ENCODE data around the gene NEK8.

Gene NEK8

DNA sequence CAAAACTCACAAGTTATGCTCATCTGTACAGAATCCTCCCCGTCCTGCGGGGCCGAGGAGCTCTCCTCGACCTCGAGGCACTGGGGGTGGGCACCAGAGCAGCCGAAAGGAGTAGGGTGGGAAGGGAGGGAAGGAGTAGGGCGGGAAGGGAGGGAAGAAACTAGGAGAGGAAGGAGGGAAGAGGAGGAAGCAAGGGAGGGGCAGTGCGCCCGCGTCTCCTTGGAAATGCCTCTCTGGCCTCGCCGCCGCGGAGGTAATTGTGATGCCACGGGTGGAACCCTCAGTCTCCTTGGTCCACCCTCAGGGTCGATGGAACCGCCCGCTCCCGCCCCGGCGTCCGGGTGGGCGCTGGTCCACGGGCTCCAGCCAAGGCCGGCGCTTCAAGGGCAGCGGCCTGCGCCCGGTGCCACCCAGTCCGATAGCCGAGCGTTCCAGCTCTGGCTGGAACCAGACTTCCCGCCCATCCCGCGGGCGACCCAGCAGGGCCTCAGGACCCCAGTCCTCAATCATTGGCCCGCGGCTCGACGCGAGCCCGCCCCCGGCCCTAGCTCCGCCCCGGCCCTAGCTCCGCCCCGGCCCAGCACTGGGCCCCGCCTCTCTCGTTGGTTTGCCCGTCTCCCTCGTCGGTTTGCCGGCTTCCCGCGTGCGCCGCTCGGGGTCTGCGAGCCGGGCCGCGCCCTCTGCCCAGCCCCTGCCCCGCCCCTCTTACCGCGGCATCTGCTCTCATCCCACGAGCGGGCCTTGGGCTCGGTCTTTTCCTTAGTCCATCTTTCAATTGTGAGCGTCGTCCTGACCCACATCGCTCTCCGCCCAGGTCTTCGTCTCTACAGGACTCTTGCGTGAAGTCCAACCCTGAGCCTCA lies 17.5 kb upstream of the NEK8 start:
- peak overlapping the region; percentile 58 for H3K4me3 ChIP-seq (ENCODE audit: extremely low read depth, insufficient read depth, low read length, poor library complexity, severe bottlenecking)
- peaks cover 13% of the 10 kb centered on the region for H3K4me1 ChIP-seq (ENCODE audit: control insufficient read depth, insufficient read depth, low read length, poor library complexity, severe bottlenecking)
- no peaks in the 10 kb centered on the region for H3K9me3 ChIP-seq (ENCODE audit: control insufficient read depth, low read length)
- peak overlapping the region; percentile 92 for H3K27ac ChIP-seq (ENCODE audit: low read depth, low read length, severe bottlenecking)
- H3K36me3 ChIP-seq (ENCODE audit: control insufficient read depth, insufficient read depth, low read length) = peaks cover 39% of the 10 kb centered on the region
- WGBS, 2 experiments (ENCODE audit: insufficient coverage in 2 of 2) = 0% methylated on average over 66 to 67 of the region's 74 CpGs

- 0 to 1% methylated on average over 17 to 20 of the region's 20 CpGs for WGBS, 2 experiments (ENCODE audit: insufficient coverage in 2 of 2)
- H3K4me1 ChIP-seq (ENCODE audit: control insufficient read depth, insufficient read depth, low read length, poor library complexity, severe bottlenecking) = peaks cover 13% of the 10 kb centered on the region
Observed at GRCh38 chr17:28711723-28712031, 16.9 kb upstream of the NEK8 start, which contains the start of gene PROCA1. TSS of gene PROCA1 (minus strand) at chr17:28711888. CDS start at chr17:28711660, 228 bp downstream.

DNA sequence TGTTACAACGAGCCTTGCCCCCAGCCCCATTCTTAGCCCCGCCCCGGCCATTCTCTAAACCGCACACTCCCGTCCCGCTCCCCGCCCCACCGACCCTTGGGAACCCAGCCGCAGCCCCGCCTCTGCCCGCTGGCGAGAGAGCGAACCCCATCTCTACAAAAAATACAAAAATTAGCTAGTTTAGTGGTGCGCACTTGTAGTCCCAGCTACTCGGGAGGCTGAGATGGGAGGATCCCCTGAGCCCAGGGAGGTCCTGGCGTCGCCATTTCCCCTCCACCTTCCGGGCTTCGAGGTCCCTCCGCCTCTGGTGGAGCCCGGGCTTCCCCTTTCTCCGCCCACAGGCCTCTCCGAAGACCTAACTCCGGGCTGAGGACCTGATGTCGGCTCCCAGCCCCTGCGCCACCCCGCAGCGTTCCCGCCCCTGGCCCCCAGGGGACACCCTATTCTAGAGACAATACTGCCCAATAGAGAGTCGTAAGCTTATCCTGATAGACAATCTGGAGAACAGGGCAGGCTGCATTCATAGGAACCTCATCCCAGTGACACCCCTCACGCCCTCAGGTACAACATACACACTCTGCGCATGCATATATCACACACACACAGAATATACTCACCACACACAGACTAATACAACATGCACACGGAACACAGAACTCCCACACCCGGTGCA lies 16.4 kb upstream of the NEK8 start:
- peak overlapping the region; percentile 58 for H3K4me3 ChIP-seq (ENCODE audit: extremely low read depth, insufficient read depth, low read length, poor library complexity, severe bottlenecking)
- peak overlapping the region; percentile 92 for H3K27ac ChIP-seq (ENCODE audit: low read depth, low read length, severe bottlenecking)
- no peaks in the 10 kb centered on the region for H3K9me3 ChIP-seq (ENCODE audit: control insufficient read depth, low read length)
- 16 to 17% methylated on average over 24 to 26 of the region's 34 CpGs for WGBS, 2 experiments (ENCODE audit: insufficient coverage in 2 of 2)
- peaks cover 13% of the 10 kb centered on the region for H3K4me1 ChIP-seq (ENCODE audit: control insufficient read depth, insufficient read depth, low read length, poor library complexity, severe bottlenecking)
- peaks cover 36% of the 10 kb centered on the region for H3K36me3 ChIP-seq (ENCODE audit: control insufficient read depth, insufficient read depth, low read length)

More at GRCh38 chr17:28711723-28712031, 16.9 kb upstream of the NEK8 start, which contains the start of gene PROCA1:
- H3K36me3 ChIP-seq (ENCODE audit: control insufficient read depth, insufficient read depth, low read length) = peaks cover 36% of the 10 kb centered on the region
- peak within 1 kb of the TSS; percentile 92 for H3K27ac ChIP-seq (ENCODE audit: low read depth, low read length, severe bottlenecking)
- H3K4me3 ChIP-seq (ENCODE audit: extremely low read depth, insufficient read depth, low read length, poor library complexity, severe bottlenecking) = peak within 1 kb of the TSS; percentile 58
- H3K9me3 ChIP-seq (ENCODE audit: control insufficient read depth, low read length) = no peaks in the 10 kb centered on the region

DNA sequence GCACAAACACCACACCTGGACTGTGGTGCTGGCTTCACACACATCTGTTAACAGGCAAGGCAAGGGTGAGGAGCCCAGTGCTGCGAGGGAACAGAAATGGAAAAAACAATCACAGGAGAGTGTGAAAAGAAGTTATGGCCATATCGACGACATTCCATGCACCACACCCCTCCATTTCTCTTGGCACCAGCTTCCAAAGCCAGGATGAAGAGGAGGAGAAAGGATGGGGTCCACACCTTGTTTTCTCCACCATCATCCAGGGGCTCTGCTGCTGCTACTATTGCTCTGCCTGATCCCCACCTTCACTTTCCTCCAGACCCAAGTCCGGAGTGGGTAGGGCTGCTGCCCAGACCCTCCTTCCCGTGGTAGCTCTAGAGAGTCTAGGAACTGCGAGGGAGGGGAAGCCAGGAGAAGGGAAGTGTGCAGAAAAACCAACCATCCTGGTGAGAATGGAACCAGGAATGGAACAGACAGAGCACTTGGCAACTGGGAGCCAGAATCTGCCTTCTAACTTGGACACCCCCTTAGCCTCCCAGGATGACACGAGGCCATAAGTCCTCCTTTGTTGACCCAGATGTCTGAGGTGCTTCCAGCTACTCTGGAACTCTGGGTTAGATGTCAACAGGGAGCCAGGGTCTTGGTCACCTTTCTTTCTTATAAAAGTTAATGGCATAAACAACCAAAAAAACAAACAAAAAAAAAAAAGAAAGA lies 15.7 kb upstream of the NEK8 start:
- H3K4me3 ChIP-seq (ENCODE audit: extremely low read depth, insufficient read depth, low read length, poor library complexity, severe bottlenecking) = peak overlapping the region; percentile 58
- H3K9me3 ChIP-seq (ENCODE audit: control insufficient read depth, low read length) = no peaks in the 10 kb centered on the region
- WGBS, 2 experiments (ENCODE audit: insufficient coverage in 2 of 2) = 74 to 76% methylated on average over 3 to 4 of the region's 7 CpGs
- peaks cover 36% of the 10 kb centered on the region for H3K36me3 ChIP-seq (ENCODE audit: control insufficient read depth, insufficient read depth, low read length)
- H3K4me1 ChIP-seq (ENCODE audit: control insufficient read depth, insufficient read depth, low read length, poor library complexity, severe bottlenecking) = peaks cover 13% of the 10 kb centered on the region
- H3K27ac ChIP-seq (ENCODE audit: low read depth, low read length, severe bottlenecking) = peak overlapping the region; percentile 92

- no peak overlapping the region for H3K4me3 ChIP-seq (ENCODE audit: extremely low read depth, insufficient read depth, low read length, poor library complexity, severe bottlenecking)
- WGBS, 2 experiments (ENCODE audit: insufficient coverage in 2 of 2) = 100% methylated on average over 2 of the region's 3 CpGs
- H3K27ac ChIP-seq (ENCODE audit: low read depth, low read length, severe bottlenecking) = no peak overlapping the region
- H3K36me3 ChIP-seq (ENCODE audit: control insufficient read depth, insufficient read depth, low read length) = peaks cover 32% of the 10 kb centered on the region
- no peaks in the 10 kb centered on the region for H3K9me3 ChIP-seq (ENCODE audit: control insufficient read depth, low read length)
- peaks cover 13% of the 10 kb centered on the region for H3K4me1 ChIP-seq (ENCODE audit: control insufficient read depth, insufficient read depth, low read length, poor library complexity, severe bottlenecking)
Observed at GRCh38 chr17:28714281-28714680, 14.3 kb upstream of the NEK8 start.

DNA sequence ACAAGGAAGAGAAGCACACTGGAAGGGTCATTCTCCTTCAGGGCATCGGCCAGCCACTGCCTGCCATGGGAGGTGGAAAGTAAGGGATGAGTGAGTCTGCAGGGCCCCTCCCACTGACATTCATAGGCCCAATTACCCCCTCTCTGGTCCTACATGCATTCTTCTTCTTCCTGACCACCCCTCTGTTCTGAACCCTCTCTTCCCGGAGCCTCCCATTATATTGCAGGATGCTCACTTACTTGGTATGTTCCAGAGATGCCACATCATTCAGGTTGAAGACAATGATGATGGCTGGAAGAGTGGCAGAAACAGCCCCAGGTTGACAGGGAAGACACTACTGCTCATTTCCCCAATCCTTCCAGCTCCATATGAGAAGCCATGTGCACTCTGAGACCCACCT lies 13.4 kb upstream of the NEK8 start:
- WGBS, 2 experiments (ENCODE audit: insufficient coverage in 2 of 2) = 83% methylated on average over 1 of the region's 2 CpGs; no CpG with 5 or more reads in 1 of the 2 experiments
- Histone ChIP-seq H3K36me3 (ENCODE audit: control insufficient read depth, insufficient read depth, low read length) (peaks cover 27% of the 10 kb centered on the region), H3K9me3 (ENCODE audit: control insufficient read depth, low read length) (no peaks in the 10 kb centered on the region), H3K4me1 (ENCODE audit: control insufficient read depth, insufficient read depth, low read length, poor library complexity, severe bottlenecking) (peaks cover 13% of the 10 kb centered on the region), H3K4me3 (ENCODE audit: extremely low read depth, insufficient read depth, low read length, poor library complexity, severe bottlenecking) (no peak overlapping the region), H3K27ac (ENCODE audit: low read depth, low read length, severe bottlenecking) (no peak overlapping the region)

- peak overlapping the region; percentile 93 for H3K4me3 ChIP-seq (ENCODE audit: extremely low read depth, insufficient read depth, low read length, poor library complexity, severe bottlenecking)
- H3K4me1 ChIP-seq (ENCODE audit: control insufficient read depth, insufficient read depth, low read length, poor library complexity, severe bottlenecking) = peaks cover 13% of the 10 kb centered on the region
- 0% methylated on average over 41 to 55 of the region's 63 CpGs for WGBS, 2 experiments (ENCODE audit: insufficient coverage in 2 of 2)
- no peaks in the 10 kb centered on the region for H3K9me3 ChIP-seq (ENCODE audit: control insufficient read depth, low read length)
- H3K27ac ChIP-seq (ENCODE audit: low read depth, low read length, severe bottlenecking) = peak overlapping the region; percentile 97
- H3K36me3 ChIP-seq (ENCODE audit: control insufficient read depth, insufficient read depth, low read length) = peaks cover 44% of the 10 kb centered on the region
Observed at GRCh38 chr17:28716740-28717577, 11.6 kb upstream of the NEK8 start.

- Histone ChIP-seq H3K9me3 (ENCODE audit: control insufficient read depth, low read length) (no peaks in the 10 kb centered on the region), H3K4me3 (ENCODE audit: extremely low read depth, insufficient read depth, low read length, poor library complexity, severe bottlenecking) (peak within 1 kb of the TSS; percentile 93), H3K27ac (ENCODE audit: low read depth, low read length, severe bottlenecking) (peak within 1 kb of the TSS; percentile 97), H3K4me1 (ENCODE audit: control insufficient read depth, insufficient read depth, low read length, poor library complexity, severe bottlenecking) (peaks cover 17% of the 10 kb centered on the region), H3K36me3 (ENCODE audit: control insufficient read depth, insufficient read depth, low read length) (peaks cover 52% of the 10 kb centered on the region)
- 0 to 1% methylated on average over 37 to 40 of the region's 60 CpGs for WGBS, 2 experiments (ENCODE audit: insufficient coverage in 2 of 2)
Observed at GRCh38 chr17:28717578-28718332, 10.8 kb upstream of the NEK8 start, which contains the start of gene RAB34. TSS of gene RAB34 (minus strand) at chr17:28717868. CDS start at chr17:28717266, 602 bp downstream.

- no peaks in the 10 kb centered on the region for H3K9me3 ChIP-seq (ENCODE audit: control insufficient read depth, low read length)
- peak overlapping the region; percentile 97 for H3K27ac ChIP-seq (ENCODE audit: low read depth, low read length, severe bottlenecking)
- peak overlapping the region; percentile 93 for H3K4me3 ChIP-seq (ENCODE audit: extremely low read depth, insufficient read depth, low read length, poor library complexity, severe bottlenecking)
- H3K4me1 ChIP-seq (ENCODE audit: control insufficient read depth, insufficient read depth, low read length, poor library complexity, severe bottlenecking) = peaks cover 21% of the 10 kb centered on the region
- H3K36me3 ChIP-seq (ENCODE audit: control insufficient read depth, insufficient read depth, low read length) = peaks cover 59% of the 10 kb centered on the region
- WGBS, 2 experiments (ENCODE audit: insufficient coverage in 2 of 2) = 4 to 8% methylated on average over 14 to 15 of the region's 18 CpGs
Observed at GRCh38 chr17:28718333-28719020, 10.1 kb upstream of the NEK8 start.

Data from mesodermal cell (in vitro differentiated cells).